ENCODE results near the gene SPIN2B. TPM values are rescaled to one million over a fixed set of nuclear protein-coding genes. Genes with fewer than 3 reads are reported as not detected.
"Not testable (repeated sequence)": the region's sequence is repeated elsewhere in the genome, so short reads cannot be mapped to it uniquely, and the experiment has no call there.

Gene SPIN2B
- polyA plus RNA-seq (2013, experiment 1 of 4) = 21.7 TPM
- 16.8 TPM for polyA plus RNA-seq (2013, experiment 2 of 4)
- polyA plus RNA-seq (2013, experiment 3 of 4) = 14.4 TPM
- 18.7 TPM for polyA plus RNA-seq (2013, experiment 4 of 4)

DNA sequence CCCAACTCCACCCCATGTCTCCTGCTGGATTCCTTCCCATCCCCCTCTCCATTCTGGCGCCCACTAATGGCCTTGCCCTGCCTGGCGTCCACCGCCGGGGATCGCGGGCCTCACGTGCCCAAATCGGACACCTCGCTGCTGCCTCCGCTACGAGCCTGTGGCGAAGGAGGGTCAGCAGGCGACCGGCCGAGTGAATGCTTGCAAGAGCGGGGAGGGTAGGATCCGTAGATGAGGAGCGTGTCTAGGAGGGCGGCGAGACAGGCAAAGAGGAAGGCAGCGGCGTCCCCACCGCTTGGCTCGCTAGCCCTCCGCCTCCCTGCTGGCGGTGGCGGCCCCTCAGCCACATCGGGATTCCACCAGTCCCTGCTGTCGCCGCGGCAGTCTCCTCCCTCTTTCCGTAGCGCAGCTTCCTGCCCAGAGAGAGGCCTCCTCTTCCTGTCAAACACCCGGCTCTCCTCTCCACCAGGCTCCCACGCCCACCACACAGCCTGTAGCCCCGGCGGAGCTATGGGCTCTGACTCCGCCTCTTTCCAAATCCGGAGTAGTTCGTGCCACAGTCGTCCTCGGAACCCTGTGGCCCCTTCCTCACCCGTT is at the start of gene SPIN2B:
Gene SPIN2B (minus strand): TSS at position 387 of the 594 bp plus-strand sequence.
- H3K4me3 ChIP-seq (ENCODE audit: insufficient read depth, low read depth, low read length) = peak within 1 kb of the TSS; percentile 45
- no peaks in the 10 kb centered on the region for H3K4me1 ChIP-seq (ENCODE audit: control insufficient read depth, insufficient read depth, low read length)
- no peaks in the 10 kb centered on the region for H3K27me3 ChIP-seq (ENCODE audit: control insufficient read depth, insufficient read depth, low read length, poor library complexity, severe bottlenecking)
- H3K27ac ChIP-seq (ENCODE audit: insufficient read depth, low read depth, low read length, poor library complexity, severe bottlenecking) = peak within 1 kb of the TSS; percentile 47
- WGBS, 2 experiments = 0% methylated on average over 40 to 43 of the region's 43 CpGs
- H3K9me3 ChIP-seq (ENCODE audit: control insufficient read depth, low read length) = no peaks in the 10 kb centered on the region
- no peaks in the 10 kb centered on the region for H3K36me3 ChIP-seq (ENCODE audit: control insufficient read depth, insufficient read depth, low read length)

DNA sequence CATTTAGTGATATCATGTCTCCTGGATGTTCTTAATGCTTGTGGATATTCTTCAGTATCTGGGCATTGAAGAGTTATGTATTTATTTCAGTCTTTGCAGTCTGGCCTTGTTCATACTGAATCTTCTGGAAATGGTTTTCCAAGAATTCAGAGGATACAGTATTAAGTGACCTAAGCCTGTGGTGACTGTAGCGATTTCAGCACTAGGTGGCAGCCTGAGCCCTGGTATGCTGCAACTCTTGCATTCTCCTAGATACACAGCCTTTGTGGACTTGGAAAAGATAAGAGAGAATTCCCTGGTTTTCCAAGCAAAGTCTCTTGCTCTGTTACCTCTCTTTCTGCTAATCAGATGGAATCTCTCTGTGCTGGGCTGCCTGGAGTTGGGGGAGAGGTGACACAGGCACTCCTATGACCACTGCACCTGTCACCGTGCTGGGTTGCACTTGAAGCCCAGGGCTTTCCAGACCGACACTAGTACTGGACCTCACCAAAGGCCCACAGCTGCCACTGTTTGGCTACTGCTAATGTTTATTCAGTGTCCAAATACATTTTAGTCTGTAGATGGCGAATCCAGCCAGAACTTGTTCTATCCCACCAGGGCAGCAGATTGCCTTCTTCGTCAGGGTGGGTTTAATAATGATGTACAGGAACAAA is 35.2 kb upstream of the SPIN2B start:
- H3K36me3 ChIP-seq (ENCODE audit: control insufficient read depth, insufficient read depth, low read length) = no peaks in the 10 kb centered on the region
- whole genome bisulfite sequencing, 2 experiments = 75 to 80% methylated on average over 5 of the region's 5 CpGs
- no peaks in the 10 kb centered on the region for H3K9me3 ChIP-seq (ENCODE audit: control insufficient read depth, low read length)
- H3K4me1 ChIP-seq (ENCODE audit: control insufficient read depth, insufficient read depth, low read length) = no peaks in the 10 kb centered on the region
- H3K27me3 ChIP-seq (ENCODE audit: control insufficient read depth, insufficient read depth, low read length, poor library complexity, severe bottlenecking) = no peaks in the 10 kb centered on the region
- no peak overlapping the region for H3K4me3 ChIP-seq (ENCODE audit: insufficient read depth, low read depth, low read length)
- H3K27ac ChIP-seq (ENCODE audit: insufficient read depth, low read depth, low read length, poor library complexity, severe bottlenecking) = no peak overlapping the region

DNA sequence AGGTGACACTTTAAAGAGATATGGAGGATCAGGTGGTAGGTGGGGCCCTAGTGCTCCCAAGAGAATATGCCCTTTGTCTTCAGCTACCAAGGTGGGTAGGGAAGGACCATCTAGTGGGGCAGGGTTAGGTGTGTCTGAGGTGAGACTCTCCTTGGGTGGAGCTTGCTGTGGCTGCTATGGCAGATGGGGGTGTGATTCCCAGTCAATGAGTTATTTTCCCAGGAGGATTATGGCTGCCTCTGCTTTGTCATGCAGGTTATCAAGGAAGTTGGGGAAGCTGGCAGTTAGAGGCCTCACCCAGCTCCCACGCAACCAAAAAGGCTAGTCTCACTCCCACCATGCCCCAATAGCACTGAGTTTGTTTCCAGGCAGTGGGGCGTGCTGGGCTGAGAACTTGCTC is 33.8 kb upstream of the SPIN2B start:
- H3K36me3 ChIP-seq (ENCODE audit: control insufficient read depth, insufficient read depth, low read length) = no peaks in the 10 kb centered on the region

DNA sequence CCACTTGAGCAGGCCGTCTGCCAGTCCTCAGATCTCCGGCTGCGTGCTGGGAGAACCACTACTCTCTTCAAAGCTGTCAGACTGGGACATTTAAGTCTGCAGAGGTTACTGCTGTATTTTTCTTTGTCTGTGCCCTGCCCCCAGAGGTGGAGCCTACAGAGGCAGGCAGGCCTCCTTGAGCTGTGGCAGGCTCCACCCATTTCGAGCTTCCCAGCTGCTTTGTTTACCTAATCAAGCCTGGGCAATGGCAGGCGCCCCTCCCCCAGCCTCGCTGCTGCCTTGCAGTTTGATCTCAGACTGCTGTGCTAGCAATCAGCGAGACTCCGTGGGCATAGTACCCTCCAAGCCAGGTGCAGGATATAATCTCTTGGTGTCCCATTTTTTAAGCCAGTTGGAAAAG is 30.9 kb upstream of the SPIN2B start:
- H3K36me3 ChIP-seq (ENCODE audit: control insufficient read depth, insufficient read depth, low read length); H3K27me3 ChIP-seq (ENCODE audit: control insufficient read depth, insufficient read depth, low read length, poor library complexity, severe bottlenecking); H3K4me1 ChIP-seq (ENCODE audit: control insufficient read depth, insufficient read depth, low read length); H3K27ac ChIP-seq (ENCODE audit: insufficient read depth, low read depth, low read length, poor library complexity, severe bottlenecking); H3K9me3 ChIP-seq (ENCODE audit: control insufficient read depth, low read length); H3K4me3 ChIP-seq (ENCODE audit: insufficient read depth, low read depth, low read length): not testable (repeated sequence)
- WGBS, 2 experiments = 80 to 86% methylated on average over 8 of the region's 8 CpGs

More for the DNA sequence above, 33.8 kb upstream of the SPIN2B start:
- H3K4me1 ChIP-seq (ENCODE audit: control insufficient read depth, insufficient read depth, low read length) = no peaks in the 10 kb centered on the region
- no peaks in the 10 kb centered on the region for H3K9me3 ChIP-seq (ENCODE audit: control insufficient read depth, low read length)
- H3K27me3 ChIP-seq (ENCODE audit: control insufficient read depth, insufficient read depth, low read length, poor library complexity, severe bottlenecking) = no peaks in the 10 kb centered on the region
- H3K27ac ChIP-seq (ENCODE audit: insufficient read depth, low read depth, low read length, poor library complexity, severe bottlenecking) = no peak overlapping the region
- whole genome bisulfite sequencing, 2 experiments = 86 to 88% methylated on average over 2 of the region's 2 CpGs
- no peak overlapping the region for H3K4me3 ChIP-seq (ENCODE audit: insufficient read depth, low read depth, low read length)

DNA sequence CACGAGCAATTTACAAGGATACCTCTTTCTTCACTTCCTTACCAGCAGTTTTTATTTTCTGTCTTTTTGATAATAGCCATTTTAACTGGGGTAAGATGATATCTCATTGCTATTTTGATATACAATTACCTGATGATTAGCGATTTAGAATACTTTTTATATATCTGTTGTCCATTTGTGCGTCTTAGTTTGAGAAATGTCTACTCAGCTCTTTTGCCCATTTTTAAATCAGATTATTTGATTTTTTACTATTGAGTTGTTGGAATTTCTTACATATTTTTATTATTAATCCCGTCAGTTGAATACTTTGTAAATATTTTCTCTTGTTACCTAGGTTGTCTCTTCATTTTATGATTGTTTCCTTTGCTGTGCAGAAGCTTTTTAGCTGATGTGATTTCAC is 17.3 kb upstream of the SPIN2B start:
- Histone ChIP-seq H3K4me3 (ENCODE audit: insufficient read depth, low read depth, low read length) (no peak overlapping the region), H3K36me3 (ENCODE audit: control insufficient read depth, insufficient read depth, low read length) (no peaks in the 10 kb centered on the region), H3K4me1 (ENCODE audit: control insufficient read depth, insufficient read depth, low read length) (no peaks in the 10 kb centered on the region), H3K27me3 (ENCODE audit: control insufficient read depth, insufficient read depth, low read length, poor library complexity, severe bottlenecking) (no peaks in the 10 kb centered on the region), H3K27ac (ENCODE audit: insufficient read depth, low read depth, low read length, poor library complexity, severe bottlenecking) (no peak overlapping the region), H3K9me3 (ENCODE audit: control insufficient read depth, low read length) (no peaks in the 10 kb centered on the region)
- no CpG with 5 or more reads among the region's 4 CpGs for WGBS, 2 experiments

DNA sequence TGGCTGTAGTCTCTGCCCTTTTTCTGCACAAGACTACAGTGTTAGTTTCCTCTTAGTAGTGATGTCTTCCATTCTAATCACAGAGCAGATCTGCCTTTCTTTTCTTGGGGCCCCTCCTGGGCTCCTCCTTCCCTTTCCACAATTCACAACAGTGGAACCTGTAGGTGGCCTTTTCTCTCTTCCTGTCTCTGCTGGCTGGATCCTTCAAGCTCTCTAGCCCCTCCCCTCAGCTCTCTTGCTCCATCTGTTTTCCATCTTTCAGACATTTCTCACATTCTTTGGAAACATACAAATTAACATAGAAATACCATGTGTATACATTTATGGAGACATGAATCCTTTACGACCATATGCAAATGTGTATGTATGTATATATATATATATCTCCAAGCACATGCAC is 16.2 kb upstream of the SPIN2B start:
- Histone ChIP-seq H3K4me1 (ENCODE audit: control insufficient read depth, insufficient read depth, low read length) (no peaks in the 10 kb centered on the region), H3K4me3 (ENCODE audit: insufficient read depth, low read depth, low read length) (no peak overlapping the region), H3K9me3 (ENCODE audit: control insufficient read depth, low read length) (no peaks in the 10 kb centered on the region), H3K27me3 (ENCODE audit: control insufficient read depth, insufficient read depth, low read length, poor library complexity, severe bottlenecking) (no peaks in the 10 kb centered on the region), H3K27ac (ENCODE audit: insufficient read depth, low read depth, low read length, poor library complexity, severe bottlenecking) (peak overlapping the region; percentile 44), H3K36me3 (ENCODE audit: control insufficient read depth, insufficient read depth, low read length) (no peaks in the 10 kb centered on the region)
- no CpG with 5 or more reads among the region's 1 CpG for WGBS, 2 experiments

DNA sequence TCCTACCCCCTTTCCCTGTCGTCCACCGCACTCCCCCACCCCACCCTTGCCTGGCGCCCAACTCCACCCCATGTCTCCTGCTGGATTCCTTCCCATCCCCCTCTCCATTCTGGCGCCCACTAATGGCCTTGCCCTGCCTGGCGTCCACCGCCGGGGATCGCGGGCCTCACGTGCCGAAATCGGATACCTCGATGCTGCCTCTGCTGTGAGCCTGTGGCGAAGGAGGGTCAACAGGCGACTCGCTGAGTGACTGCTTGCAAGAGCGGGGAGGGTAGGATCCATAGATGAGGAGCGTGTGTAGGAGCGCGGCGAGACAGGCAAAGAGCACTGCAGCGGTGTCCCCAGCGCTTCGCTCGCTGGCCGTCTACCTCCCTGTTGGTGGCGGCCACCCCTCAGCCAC is 15.7 kb upstream of the SPIN2B start, which contains the start of gene SPIN2A:
Gene SPIN2A (minus strand): TSS at position 325 of the 400 bp plus-strand sequence. CDS start 800 bp downstream, outside the sequence.
- not testable (repeated sequence) for H3K4me3 ChIP-seq (ENCODE audit: insufficient read depth, low read depth, low read length)

DNA sequence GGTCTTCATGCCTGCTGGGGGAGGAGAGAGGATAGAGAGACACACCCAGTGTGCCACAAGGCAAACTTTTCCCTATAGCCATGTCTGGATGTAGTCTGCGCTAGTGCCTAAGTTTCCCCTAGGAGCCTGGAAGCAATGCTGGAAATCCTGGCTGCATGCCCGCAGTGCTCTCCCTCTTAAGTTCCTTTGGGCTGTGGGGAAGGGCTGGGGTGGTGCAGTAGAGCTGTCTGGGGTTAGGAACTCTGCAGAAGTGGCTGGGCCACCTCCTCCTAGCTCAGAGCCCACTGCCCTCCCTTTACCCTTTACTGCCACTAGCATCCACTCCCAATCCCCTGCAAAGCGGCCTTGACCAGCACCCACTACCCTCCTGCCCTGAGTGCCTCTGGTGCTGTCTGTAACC is 15.2 kb upstream of the SPIN2B start:
- not testable (repeated sequence) for H3K4me1 ChIP-seq (ENCODE audit: control insufficient read depth, insufficient read depth, low read length); H3K27ac ChIP-seq (ENCODE audit: insufficient read depth, low read depth, low read length, poor library complexity, severe bottlenecking); H3K36me3 ChIP-seq (ENCODE audit: control insufficient read depth, insufficient read depth, low read length); H3K9me3 ChIP-seq (ENCODE audit: control insufficient read depth, low read length); H3K27me3 ChIP-seq (ENCODE audit: control insufficient read depth, insufficient read depth, low read length, poor library complexity, severe bottlenecking); H3K4me3 ChIP-seq (ENCODE audit: insufficient read depth, low read depth, low read length)
- 76 to 92% methylated on average over 1 of the region's 3 CpGs for WGBS, 2 experiments

More for the DNA sequence above, 15.7 kb upstream of the SPIN2B start, which contains the start of gene SPIN2A:
- H3K27ac ChIP-seq (ENCODE audit: insufficient read depth, low read depth, low read length, poor library complexity, severe bottlenecking) = peak within 1 kb of the TSS; percentile 44
- not testable (repeated sequence) for H3K4me1 ChIP-seq (ENCODE audit: control insufficient read depth, insufficient read depth, low read length); H3K9me3 ChIP-seq (ENCODE audit: control insufficient read depth, low read length); H3K27me3 ChIP-seq (ENCODE audit: control insufficient read depth, insufficient read depth, low read length, poor library complexity, severe bottlenecking); H3K36me3 ChIP-seq (ENCODE audit: control insufficient read depth, insufficient read depth, low read length)
- WGBS, 2 experiments = 66 to 73% methylated on average over 26 to 27 of the region's 27 CpGs

DNA sequence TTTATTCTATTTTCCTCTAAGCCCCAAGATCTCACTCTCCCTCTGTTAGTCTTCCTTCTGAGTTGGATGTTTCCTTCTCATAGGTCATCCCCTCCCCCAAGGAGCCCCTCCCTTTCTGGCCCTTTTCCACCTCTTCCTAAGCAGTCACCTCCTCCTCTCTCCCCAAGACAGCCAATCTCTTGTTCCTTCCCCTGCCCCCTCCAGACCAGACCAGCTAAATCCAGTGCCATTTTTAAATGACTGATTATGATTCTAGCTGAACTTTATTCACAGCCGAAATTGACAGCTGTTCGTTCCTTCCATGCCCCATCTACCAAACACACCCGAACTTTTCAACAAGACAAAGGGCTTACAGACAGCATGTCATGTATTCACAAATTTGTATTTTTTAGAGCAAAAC is 13.9 kb upstream of the SPIN2B start:
- Histone ChIP-seq H3K27me3 (ENCODE audit: control insufficient read depth, insufficient read depth, low read length, poor library complexity, severe bottlenecking) (no peaks in the 10 kb centered on the region), H3K4me1 (ENCODE audit: control insufficient read depth, insufficient read depth, low read length) (no peaks in the 10 kb centered on the region), H3K4me3 (ENCODE audit: insufficient read depth, low read depth, low read length) (no peak overlapping the region), H3K27ac (ENCODE audit: insufficient read depth, low read depth, low read length, poor library complexity, severe bottlenecking) (no peak overlapping the region), H3K36me3 (ENCODE audit: control insufficient read depth, insufficient read depth, low read length) (no peaks in the 10 kb centered on the region), H3K9me3 (ENCODE audit: control insufficient read depth, low read length) (no peaks in the 10 kb centered on the region)
- 89 to 92% methylated on average over 2 to 3 of the region's 3 CpGs for WGBS, 2 experiments

DNA sequence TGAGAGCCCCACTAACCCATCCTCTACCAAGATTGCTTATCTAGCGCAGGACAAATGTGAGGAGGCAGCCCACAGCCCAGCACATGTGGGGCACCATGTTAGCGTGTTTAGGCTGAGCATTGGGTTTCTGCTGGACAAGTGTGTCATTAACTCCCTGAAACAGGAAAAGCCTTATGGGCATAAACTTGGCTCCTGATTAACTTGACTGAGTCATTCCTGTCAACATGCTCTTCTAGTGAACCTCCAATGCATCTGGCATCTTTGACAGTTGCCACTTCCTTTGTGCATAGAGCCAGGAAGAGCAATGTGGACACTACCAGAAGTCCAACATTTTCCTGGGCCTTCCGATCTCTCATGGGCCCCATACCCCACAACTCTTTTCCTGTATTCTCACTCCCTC is 13.4 kb upstream of the SPIN2B start:
- H3K36me3 ChIP-seq (ENCODE audit: control insufficient read depth, insufficient read depth, low read length) = no peaks in the 10 kb centered on the region
- no peak overlapping the region for H3K27ac ChIP-seq (ENCODE audit: insufficient read depth, low read depth, low read length, poor library complexity, severe bottlenecking)
- H3K4me3 ChIP-seq (ENCODE audit: insufficient read depth, low read depth, low read length) = no peak overlapping the region
- WGBS, 2 experiments = 92 to 96% methylated on average over 3 of the region's 3 CpGs
- H3K4me1 ChIP-seq (ENCODE audit: control insufficient read depth, insufficient read depth, low read length) = no peaks in the 10 kb centered on the region
- H3K9me3 ChIP-seq (ENCODE audit: control insufficient read depth, low read length) = no peaks in the 10 kb centered on the region
- H3K27me3 ChIP-seq (ENCODE audit: control insufficient read depth, insufficient read depth, low read length, poor library complexity, severe bottlenecking) = no peaks in the 10 kb centered on the region

Measured in ectodermal cell (in vitro differentiated cells).